Esophagus squamous epithelium (tissue), 5 donors: ENCODE data around the gene CEP192. TPM values are rescaled to one million over a fixed set of nuclear protein-coding genes. Genes with fewer than 3 reads are reported as not detected.
A peak's percentile ranks its signal among the peaks of the same experiment; 100 is the strongest.

Experiments used
- DNase-seq: peaks from one replicate; lab custom pipeline; 2025; lab: John Stamatoyannopoulos, UW
- H3K27ac ChIP-seq, 4 donors: fragments of 200-600 bp; sonication (generic); one replicate each; pipeline ENCODE4 v1.5.1; 2016 to 2019; ENCODE audit warnings: mild to moderate bottlenecking in 1 of 4
- H3K27me3 ChIP-seq, 4 donors: fragments of 200-600 bp; sonication (generic); 1 replicate in 3 of 4; 2 replicates in 1 of 4; pipeline versions ENCODE4 v1.5.1 to v1.6.0; 2017 to 2021; ENCODE audit warnings: antibody characterized with exemption in 1 of 4
- H3K36me3 ChIP-seq, 3 donors: fragments of 200-600 bp; sonication (generic); one replicate each; pipeline ENCODE4 v1.5.1; 2016 to 2019
- H3K4me1 ChIP-seq, 3 donors: fragments of 200-600 bp; sonication (generic); one replicate each; pipeline ENCODE4 v1.5.1; 2017 to 2019
- H3K4me3 ChIP-seq, 4 donors: fragments of 200-600 bp; sonication (generic); 1 replicate in 3 of 4; 2 replicates in 1 of 4; pipeline ENCODE4 v1.5.1; 2016 to 2019; ENCODE audit warnings: mild to moderate bottlenecking in 2 of 4, moderate library complexity in 1 of 4
- H3K9me3 ChIP-seq, 3 donors: fragments of 200-600 bp; sonication (generic); one replicate each; pipeline ENCODE4 v1.5.1; 2016 to 2019
- POLR2A ChIP-seq, 4 donors: fragments of 450-650 bp; IDR thresholded peaks; one replicate each; pipeline ENCODE4 v1.6.1; 2017; ENCODE audit warnings: antibody characterized with exemption in 4 of 4, mild to moderate bottlenecking in 4 of 4, moderate library complexity in 3 of 4
- WGBS, 2 donors: methylation state at CpG; one replicate each; pipeline ENCODE4 v1.1.5; 2018; 5-methylcytosine and 5-hydroxymethylcytosine counted together
- intact Hi-C: fragments of 100-400 bp; cut with DNase I; formaldehyde crosslinking; loops from one replicate; pipeline ENCODE4 v1.15.0; 2022
- total RNA-seq, 4 donors: library from RNA; depleted of rRNA; stranded (reverse); fragments of >200 nt; gene quantifications; one replicate each; pipeline ENCODE4 v1.1.0, GENCODE V29; 2016
- TF ChIP-seq, protein P1 (sequence below), 6 experiments: fragments of 450-650 bp in 4 of 6; fragments of 200-600 bp in 2 of 6; sonication (generic) in 2 of 6; IDR thresholded peaks; one replicate each; pipeline ENCODE4 v1.5.1; 2016 to 2019; ENCODE audit warnings: antibody characterized with exemption in 6 of 6, mild to moderate bottlenecking in 4 of 6, moderate library complexity in 4 of 6
- donor health status: DM: yes; HTN: yes; CAD: no.

CEP192 gene
- total RNA-seq, 4 donors from 2014 or later, result 7.3 to 21.6 (median 13.6) TPM

DNA sequence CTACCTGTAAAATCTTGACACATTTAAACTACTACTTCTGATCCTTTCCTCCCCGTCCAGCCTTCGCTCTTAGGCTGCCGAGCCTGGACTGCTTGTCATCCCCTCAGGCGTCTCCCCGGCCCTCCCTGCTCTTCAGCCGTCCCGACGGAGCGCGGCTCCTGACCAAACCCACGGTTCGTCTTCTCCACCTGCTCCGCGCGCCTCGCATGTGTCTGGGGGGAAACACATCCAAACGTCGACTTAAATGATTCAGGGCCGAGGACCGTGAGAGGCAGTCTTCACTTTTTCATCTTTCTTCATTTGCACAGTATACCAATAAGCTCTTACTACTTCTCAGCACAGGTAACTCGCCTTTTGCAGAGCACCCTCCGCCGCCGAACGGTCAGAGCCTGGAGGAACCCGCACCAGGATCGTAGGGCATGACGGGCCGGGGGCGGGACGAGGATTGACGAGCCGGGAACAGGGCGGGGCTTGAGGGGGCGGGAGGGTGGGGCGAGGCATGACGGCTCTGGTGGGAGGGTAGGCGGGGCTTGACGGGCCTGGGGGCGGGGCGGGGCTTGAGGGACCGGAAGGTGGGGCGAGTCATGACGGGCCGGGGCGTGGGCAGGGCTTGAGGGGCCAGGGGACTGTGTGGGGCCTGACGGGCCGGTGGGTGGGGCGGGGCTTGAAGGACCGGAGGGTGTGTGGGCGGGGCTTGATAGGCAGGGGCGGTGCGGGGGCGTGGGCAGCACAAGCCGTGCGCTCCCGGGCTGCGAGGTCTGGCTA is 43.7 kb upstream of the CEP192 start, which contains the start of gene SEH1L:
TSS of gene SEH1L (plus strand) at position 727 of the 765 bp plus-strand sequence. CDS start 111 bp downstream, outside the sequence.
- Histone ChIP-seq H3K4me1 (peaks cover 5 to 43% (median 8%) of the 10 kb centered on the region in 3 donors), H3K9me3 (no peaks in the 10 kb centered on the region), H3K27ac (peak within 1 kb of the TSS; percentile 93 to 98 (median 96)), H3K27me3 (no peaks in the 10 kb centered on the region), H3K4me3 (peak within 1 kb of the TSS; percentile 64 to 91 (median 74)), H3K36me3 (peaks cover 0 to 4% (median 0%) of the 10 kb centered on the region in 3 donors)
- WGBS, 2 donors, result 0 to 1% methylated on average over 19 to 20 of the region's 58 CpGs
- TF ChIP-seq, protein P1, sequence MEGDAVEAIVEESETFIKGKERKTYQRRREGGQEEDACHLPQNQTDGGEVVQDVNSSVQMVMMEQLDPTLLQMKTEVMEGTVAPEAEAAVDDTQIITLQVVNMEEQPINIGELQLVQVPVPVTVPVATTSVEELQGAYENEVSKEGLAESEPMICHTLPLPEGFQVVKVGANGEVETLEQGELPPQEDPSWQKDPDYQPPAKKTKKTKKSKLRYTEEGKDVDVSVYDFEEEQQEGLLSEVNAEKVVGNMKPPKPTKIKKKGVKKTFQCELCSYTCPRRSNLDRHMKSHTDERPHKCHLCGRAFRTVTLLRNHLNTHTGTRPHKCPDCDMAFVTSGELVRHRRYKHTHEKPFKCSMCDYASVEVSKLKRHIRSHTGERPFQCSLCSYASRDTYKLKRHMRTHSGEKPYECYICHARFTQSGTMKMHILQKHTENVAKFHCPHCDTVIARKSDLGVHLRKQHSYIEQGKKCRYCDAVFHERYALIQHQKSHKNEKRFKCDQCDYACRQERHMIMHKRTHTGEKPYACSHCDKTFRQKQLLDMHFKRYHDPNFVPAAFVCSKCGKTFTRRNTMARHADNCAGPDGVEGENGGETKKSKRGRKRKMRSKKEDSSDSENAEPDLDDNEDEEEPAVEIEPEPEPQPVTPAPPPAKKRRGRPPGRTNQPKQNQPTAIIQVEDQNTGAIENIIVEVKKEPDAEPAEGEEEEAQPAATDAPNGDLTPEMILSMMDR (IDR thresholded peaks at IDR 0.05), result no peak
- TF ChIP-seq POLR2A (IDR thresholded peaks at IDR 0.05), result peak in 2 of 4 donors; percentile 17 to 26
- intact Hi-C loops, result no loop called here
- peak; percentile 98 for DNase-seq

DNA sequence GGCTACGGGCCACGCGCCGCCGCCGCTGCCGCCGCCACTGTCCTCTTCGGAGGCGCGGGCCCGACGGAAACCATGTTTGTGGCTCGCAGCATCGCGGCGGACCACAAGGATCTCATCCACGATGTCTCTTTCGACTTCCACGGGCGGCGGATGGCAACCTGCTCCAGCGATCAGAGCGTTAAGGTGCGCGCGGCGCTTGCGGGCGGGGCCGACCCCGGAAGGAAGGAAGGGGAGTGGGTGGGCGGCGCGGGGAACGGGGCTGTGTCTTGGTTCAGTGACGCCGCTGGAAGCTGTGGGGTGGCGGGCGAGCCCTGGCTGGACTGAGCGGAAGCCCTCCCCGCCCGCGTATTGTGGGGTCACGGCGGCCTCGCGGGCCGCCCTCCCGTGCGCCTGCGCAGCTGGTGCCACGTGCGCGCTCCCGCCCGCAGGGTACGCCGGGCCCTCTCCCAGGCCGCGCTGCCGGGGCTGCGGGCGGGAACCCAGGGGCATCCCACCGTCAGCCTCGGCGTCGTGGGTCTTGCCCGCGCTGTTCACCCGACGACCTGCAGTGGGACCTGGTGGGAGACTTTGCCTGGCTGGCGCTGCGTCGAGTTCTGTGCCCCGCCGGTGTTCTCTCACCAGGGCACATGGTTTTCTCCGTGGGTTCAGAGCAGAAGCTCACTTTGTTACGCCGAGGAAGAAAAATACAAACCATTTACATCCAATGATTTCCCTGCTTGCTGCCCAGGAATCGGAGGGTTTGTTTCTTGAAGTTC is 42.9 kb upstream of the CEP192 start:
- H3K36me3 ChIP-seq, result peaks cover 0 to 11% (median 0%) of the 10 kb centered on the region in 3 donors
- WGBS, 2 donors, result 3 to 24% methylated on average over 3 to 23 of the region's 81 CpGs
- peak in 3 of 4 donors; percentile 46 to 74 (median 71) for TF ChIP-seq POLR2A (IDR thresholded peaks at IDR 0.05)
- TF ChIP-seq, protein P1 (IDR thresholded peaks at IDR 0.05), result peak in 1 of 6 experiments; percentile 5
- no peaks in the 10 kb centered on the region for H3K9me3 ChIP-seq
- H3K4me1 ChIP-seq, result peaks cover 5 to 43% (median 8%) of the 10 kb centered on the region in 3 donors
- peak overlapping the region; percentile 64 to 91 (median 74) for H3K4me3 ChIP-seq
- H3K27me3 ChIP-seq, result no peaks in the 10 kb centered on the region
- DNase-seq, result peak; percentile 84
- peak overlapping the region; percentile 93 to 98 (median 96) for H3K27ac ChIP-seq
- intact Hi-C loops, result no loop called here

DNA sequence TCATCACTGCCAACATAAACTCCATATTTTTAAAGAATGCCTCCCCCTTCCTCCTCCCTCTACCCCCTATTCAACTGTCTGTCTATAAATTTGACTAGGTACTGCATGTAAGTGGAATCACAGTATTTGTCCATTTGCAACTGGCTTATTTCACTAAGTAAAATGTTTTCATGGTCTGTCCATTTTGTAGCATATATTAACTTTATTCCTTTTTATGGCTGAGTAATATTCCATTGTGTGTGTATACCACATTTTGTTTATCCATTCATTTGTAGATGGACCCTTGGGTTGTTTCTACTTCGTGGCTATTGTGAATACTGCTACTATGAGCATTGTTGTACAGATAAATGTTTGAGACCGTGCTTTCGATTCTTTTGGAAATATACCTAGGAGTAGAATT is 32.7 kb upstream of the CEP192 start:
- intact Hi-C loops, result no loop called here
- TF ChIP-seq, protein P1 (IDR thresholded peaks at IDR 0.05), result no peak
- TF ChIP-seq POLR2A (IDR thresholded peaks at IDR 0.05), result no peak
- H3K9me3 ChIP-seq, result no peaks in the 10 kb centered on the region
- no peak for DNase-seq
- H3K4me1 ChIP-seq, result peaks cover 0 to 6% (median 0%) of the 10 kb centered on the region in 3 donors
- no peak overlapping the region for H3K27ac ChIP-seq
- H3K27me3 ChIP-seq, result no peaks in the 10 kb centered on the region
- H3K36me3 ChIP-seq, result peaks cover 0 to 76% (median 7%) of the 10 kb centered on the region in 3 donors
- H3K4me3 ChIP-seq, result no peak overlapping the region
- WGBS, 2 donors, result 97 to 100% methylated on average over 3 of the region's 3 CpGs

DNA sequence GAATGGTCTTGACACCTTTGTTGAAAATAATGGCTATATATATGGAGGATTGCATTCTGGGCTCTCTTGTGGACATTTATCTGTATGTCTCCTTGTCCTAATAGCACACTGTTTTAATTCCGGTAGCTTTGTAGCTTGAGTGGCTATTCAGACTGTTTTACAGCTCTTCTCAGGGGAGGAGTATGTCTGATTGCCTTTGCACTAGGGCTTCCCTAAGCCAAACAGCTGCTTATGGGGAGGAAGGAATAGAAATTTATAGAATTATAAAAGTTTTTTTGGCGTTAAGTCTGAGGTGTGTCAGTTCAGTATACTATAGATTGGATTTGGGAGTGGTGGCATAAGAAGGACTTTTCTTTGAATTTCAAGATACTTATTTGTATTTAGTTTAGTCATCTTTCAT is 30.8 kb upstream of the CEP192 start:
- no peak overlapping the region for H3K4me3 ChIP-seq

More for the DNA sequence above, 30.8 kb upstream of the CEP192 start:
- H3K27me3 ChIP-seq, result no peaks in the 10 kb centered on the region
- DNase-seq, result no peak
- no peak overlapping the region for H3K27ac ChIP-seq
- TF ChIP-seq, protein P1 (IDR thresholded peaks at IDR 0.05), result no peak
- TF ChIP-seq POLR2A (IDR thresholded peaks at IDR 0.05), result no peak
- no peaks in the 10 kb centered on the region for H3K9me3 ChIP-seq
- 83 to 94% methylated on average over 2 of the region's 2 CpGs for WGBS, 2 donors
- intact Hi-C loops, result no loop called here
- peaks cover 0 to 80% (median 14%) of the 10 kb centered on the region in 3 donors for H3K36me3 ChIP-seq
- peaks cover 0 to 6% (median 0%) of the 10 kb centered on the region in 3 donors for H3K4me1 ChIP-seq
